Esophagus squamous epithelium (tissue), 4 donors: ENCODE results near the gene CCIN.

Source experiments
- CTCF ChIP-seq, 6 experiments: fragments of 450-650 bp in 4 of 6; fragments of 200-600 bp in 2 of 6; sonication (generic) in 2 of 6; IDR thresholded peaks; one replicate each; pipeline ENCODE4 v1.5.1; 2016 to 2019; ENCODE audit warnings: antibody characterized with exemption in 6 of 6, mild to moderate bottlenecking in 4 of 6, moderate library complexity in 4 of 6
- POLR2A ChIP-seq, 4 donors: fragments of 450-650 bp; IDR thresholded peaks; one replicate each; pipeline ENCODE4 v1.6.1; 2017; ENCODE audit warnings: antibody characterized with exemption in 4 of 4, mild to moderate bottlenecking in 4 of 4, moderate library complexity in 3 of 4

- TF ChIP-seq CTCF (IDR thresholded peaks at IDR 0.05), result no peak
- TF ChIP-seq POLR2A (IDR thresholded peaks at IDR 0.05), result no peak
Measured at GRCh38 chr9:36135741-36136271, 33.4 kb upstream of the CCIN start.
